ENCODE data around the gene HNMT.

GRCh38 chr2:138010890-138011289, 46.6 kb downstream of the HNMT start:
- no peak for TF ChIP-seq CTCF (IDR thresholded peaks at IDR 0.05)
- no peak for TF ChIP-seq POLR2A (IDR thresholded peaks at IDR 0.05)
